NCI-H526 (cell line): ENCODE results near the gene MYBPC3.
"Not testable (repeated sequence)": the region's sequence is repeated elsewhere in the genome, so short reads cannot be mapped to it uniquely, and the experiment has no call there.

Source experiments
- DNase-seq, 2 experiments: peaks; one replicate each; lab custom pipeline; 2025; lab: John Stamatoyannopoulos, UW

Gene MYBPC3

GRCh38 chr11:47317064-47317828 is 35.3 kb downstream of the MYBPC3 start:
- DNase-seq, result no peak

GRCh38 chr11:47316501-47316900 is 36.0 kb downstream of the MYBPC3 start:
- not testable (repeated sequence) for DNase-seq

GRCh38 chr11:47314992-47315391 is 37.5 kb downstream of the MYBPC3 start:
- DNase-seq, result no peak

GRCh38 chr11:47308050-47308823 is 44.3 kb downstream of the MYBPC3 start:
- DNase-seq, result no peak

- DNase-seq, result no peak
Observed at GRCh38 chr11:47306484-47306844, 46.0 kb downstream of the MYBPC3 start.

GRCh38 chr11:47305734-47306483 is 46.6 kb downstream of the MYBPC3 start:
- DNase-seq, result no peak

GRCh38 chr11:47302853-47303252 is 49.6 kb downstream of the MYBPC3 start:
- DNase-seq, result no peak

GRCh38 chr11:47299078-47299477 is 53.4 kb downstream of the MYBPC3 start:
- DNase-seq, result no peak

GRCh38 chr11:47296045-47296444 is 56.5 kb downstream of the MYBPC3 start:
- no peak for DNase-seq

- no peak for DNase-seq
Observed at GRCh38 chr11:47295385-47295784, 57.1 kb downstream of the MYBPC3 start.

- no peak for DNase-seq
Observed at GRCh38 chr11:47289856-47290255, 62.6 kb downstream of the MYBPC3 start.

GRCh38 chr11:47288066-47288465 is 64.4 kb downstream of the MYBPC3 start:
- DNase-seq, result no peak

GRCh38 chr11:47285969-47286770 is 66.3 kb downstream of the MYBPC3 start:
- no peak for DNase-seq

GRCh38 chr11:47284151-47284550 is 68.4 kb downstream of the MYBPC3 start:
- DNase-seq, result no peak

GRCh38 chr11:47282462-47282861 is 70.0 kb downstream of the MYBPC3 start:
- no peak for DNase-seq
